Lower lobe of right lung (tissue), 2 donors: Measurements from ENCODE around the gene ATP2C2. TPM values are rescaled to one million over a fixed set of nuclear protein-coding genes. Genes with fewer than 3 reads are reported as not detected.

Experiments
- ATAC-seq, 2 donors: fragments of 200-7000 bp; cut with Tn5 transposase; one replicate each; pipeline ENCODE4 v1.9.1; 2020 to 2022; ENCODE audit warnings: mild to moderate bottlenecking in 2 of 2, moderate library complexity in 2 of 2
- DNase-seq: peaks from one replicate; pipeline ENCODE4 v3.0.0-alpha.2; 2020
- H3K27ac ChIP-seq: fragments of 200-600 bp; one replicate; pipeline ENCODE4 v1.8.0; 2022
- H3K27me3 ChIP-seq: fragments of 200-600 bp; one replicate; pipeline ENCODE4 v1.8.0; 2022; ENCODE audit warnings: low read depth
- H3K36me3 ChIP-seq: fragments of 200-600 bp; one replicate; pipeline ENCODE4 v1.8.0; 2022; ENCODE audit warnings: mild to moderate bottlenecking
- H3K4me1 ChIP-seq: fragments of 200-600 bp; one replicate; pipeline ENCODE4 v1.8.0; 2022
- H3K4me3 ChIP-seq: fragments of 200-600 bp; one replicate; pipeline ENCODE4 v1.8.0; 2022; ENCODE audit warnings: mild to moderate bottlenecking
- H3K9me3 ChIP-seq: fragments of 200-600 bp; one replicate; pipeline ENCODE4 v1.8.0; 2022
- CTCF ChIP-seq: fragments of 200-600 bp; IDR thresholded peaks from one replicate; pipeline ENCODE4 v1.8.0; 2022; ENCODE audit warnings: antibody characterized with exemption, mild to moderate bottlenecking
- intact Hi-C: fragments of 100-400 bp; cut with DNase I; formaldehyde crosslinking; loops from one replicate; pipeline ENCODE4 v1.11.0; 2022
- total RNA-seq: library from RNA; stranded (reverse); fragmentation: NEBNext Ultra II Directional; extraction: Animal tissue kit (Norgen Biotek cat#: 25700); gene quantifications from one replicate; pipeline ENCODE4 v1.2.1, GENCODE V29; 2021
- donor health status: DM: no; HTN: yes; CAD: no; lungs with severe emphysema.

The ATP2C2 gene
- total RNA-seq, 1 donor from 2014 or later, result 56.2 TPM

DNA sequence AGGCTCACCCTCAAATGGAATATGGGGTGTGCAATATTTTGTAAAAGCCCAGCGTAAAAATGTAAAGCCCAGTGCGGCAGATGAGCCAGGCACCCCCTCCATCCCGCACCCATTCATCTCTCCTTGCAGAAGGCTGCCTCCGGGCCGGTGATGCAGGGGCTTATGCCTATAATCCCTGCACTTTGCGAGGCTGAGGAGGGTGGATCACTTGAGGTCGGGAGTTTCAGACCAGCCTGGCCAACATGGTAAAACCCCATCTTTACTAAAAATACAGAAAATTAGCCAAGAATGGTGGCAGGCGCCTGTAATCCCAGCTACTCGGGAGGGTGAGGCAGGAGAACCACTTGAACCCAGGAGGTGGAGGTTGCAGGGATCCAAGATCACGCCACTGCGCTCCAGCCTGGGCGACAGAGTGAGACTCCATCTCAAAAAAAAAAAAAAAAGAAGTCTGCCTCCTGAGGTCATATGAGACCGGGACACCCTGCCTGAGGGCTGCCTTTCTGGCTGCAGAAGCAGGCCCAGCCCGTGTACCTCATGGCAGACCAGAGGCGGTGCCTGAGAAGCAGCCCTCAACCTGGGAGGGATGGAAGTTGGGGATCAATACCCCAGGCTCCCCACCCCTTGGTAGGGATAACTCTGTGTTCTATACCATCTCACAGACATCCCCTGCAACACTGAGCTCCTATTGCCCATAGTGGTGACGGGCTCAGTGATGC, 17.5 kb upstream of the ATP2C2 start:
- no peak for ATAC-seq
- TF ChIP-seq CTCF, result no peak

DNA sequence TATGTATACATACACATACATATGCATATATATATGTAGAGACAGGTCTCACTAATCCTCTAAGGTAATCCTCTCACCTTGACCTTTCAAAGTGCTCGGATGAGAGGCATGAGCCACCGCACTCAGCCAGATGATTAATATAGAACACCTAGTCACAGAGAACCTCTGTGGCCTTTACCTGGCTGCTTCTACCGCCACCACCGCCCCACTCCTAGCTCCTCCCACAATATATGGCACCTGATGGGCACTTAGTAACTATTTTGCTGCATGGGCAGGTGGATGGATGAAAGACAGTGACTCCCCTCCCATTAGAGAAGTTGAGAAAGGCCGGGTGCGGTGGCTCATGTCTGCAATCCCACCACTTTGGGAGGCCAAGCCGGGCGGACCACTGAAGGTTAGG, 16.7 kb upstream of the ATP2C2 start:
- Histone ChIP-seq H3K4me3 (no peak overlapping the region), H3K36me3 (no peaks in the 10 kb centered on the region), H3K27ac (no peak overlapping the region), H3K4me1 (peaks cover 1% of the 10 kb centered on the region), H3K9me3 (no peaks in the 10 kb centered on the region), H3K27me3 (no peaks in the 10 kb centered on the region)
- intact Hi-C loops, result no loop called here
- DNase-seq, result no peak
- TF ChIP-seq CTCF, result no peak
- ATAC-seq, result no peak

More for the DNA sequence above, 17.5 kb upstream of the ATP2C2 start:
- Histone ChIP-seq H3K4me1 (no peaks in the 10 kb centered on the region), H3K27me3 (no peaks in the 10 kb centered on the region), H3K9me3 (no peaks in the 10 kb centered on the region), H3K4me3 (no peak overlapping the region), H3K27ac (no peak overlapping the region), H3K36me3 (no peaks in the 10 kb centered on the region)
- intact Hi-C loops, result no loop called here
- DNase-seq, result no peak

DNA sequence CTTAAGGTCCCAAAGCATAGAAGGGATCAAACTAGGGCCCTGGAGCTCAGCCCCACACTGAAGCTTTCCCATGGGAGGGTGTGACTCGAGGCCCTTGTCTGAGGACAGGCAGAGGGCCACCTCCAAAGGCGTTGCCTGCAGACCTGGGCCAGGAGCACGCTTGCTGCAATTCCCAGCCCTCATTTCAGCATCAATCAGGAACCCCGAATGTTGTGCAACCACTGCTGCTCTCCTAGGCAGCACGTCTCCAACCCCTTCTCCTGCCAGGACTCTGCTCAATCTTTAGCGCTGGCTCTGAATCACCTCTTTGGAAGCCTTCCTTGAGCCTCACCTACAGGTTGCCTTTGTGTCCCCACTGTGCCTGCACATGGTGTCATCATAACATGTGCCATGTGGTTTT, 14.0 kb upstream of the ATP2C2 start:
- Histone ChIP-seq H3K27ac (no peak overlapping the region), H3K27me3 (no peaks in the 10 kb centered on the region), H3K9me3 (no peaks in the 10 kb centered on the region), H3K4me1 (peaks cover 5% of the 10 kb centered on the region), H3K4me3 (no peak overlapping the region), H3K36me3 (no peaks in the 10 kb centered on the region)
- DNase-seq, result no peak
- TF ChIP-seq CTCF, result no peak
- ATAC-seq, result peak; percentile 36 to 37
- intact Hi-C loops, result no loop called here

- DNase-seq, result no peak
- H3K4me3 ChIP-seq, result no peak overlapping the region
- H3K9me3 ChIP-seq, result no peaks in the 10 kb centered on the region
- no peak for TF ChIP-seq CTCF
- no peaks in the 10 kb centered on the region for H3K36me3 ChIP-seq
- peaks cover 5% of the 10 kb centered on the region for H3K4me1 ChIP-seq
- intact Hi-C loops, result no loop called here
- no peak overlapping the region for H3K27ac ChIP-seq
- ATAC-seq, result no peak
- H3K27me3 ChIP-seq, result no peaks in the 10 kb centered on the region
Measured at GRCh38 chr16:84355149-84355548, 13.2 kb upstream of the ATP2C2 start.

GRCh38 chr16:84356176-84356575, 12.2 kb upstream of the ATP2C2 start:
- intact Hi-C loops, result no loop called here
- ATAC-seq, result no peak

More at GRCh38 chr16:84356176-84356575, 12.2 kb upstream of the ATP2C2 start:
- H3K36me3 ChIP-seq, result no peaks in the 10 kb centered on the region
- TF ChIP-seq CTCF, result no peak
- H3K4me1 ChIP-seq, result peaks cover 5% of the 10 kb centered on the region
- no peaks in the 10 kb centered on the region for H3K27me3 ChIP-seq
- no peak overlapping the region for H3K27ac ChIP-seq
- DNase-seq, result no peak
- H3K4me3 ChIP-seq, result no peak overlapping the region
- no peaks in the 10 kb centered on the region for H3K9me3 ChIP-seq
